Endothelial cell of umbilical vein (primary cell): ENCODE results near the gene CLIC1. TPM values are rescaled to one million over a fixed set of nuclear protein-coding genes. Genes with fewer than 3 reads are reported as not detected.

Source experiments
- BruUV-seq: library from RNA; stranded (reverse); fragments of 400-500 nt; replicated peaks from 2 replicates; lab custom pipeline; 2021; lab: Mats Ljungman, UMichigan
- CTCF ChIA-PET: fragments of 300-600, 350-600 bp; sonication (Branson Sonifier 250); formaldehyde crosslinking; loops from one replicate; lab custom pipeline; 2021; ENCODE audit warnings: antibody characterized with exemption, inconsistent platforms; lab: Charles Lee
- POLR2A ChIA-PET: fragments of 300-600, 350-600 bp; sonication (Branson Sonifier 250); formaldehyde crosslinking; loops from one replicate; lab custom pipeline; 2021; ENCODE audit warnings: antibody characterized with exemption, inconsistent platforms; lab: Charles Lee
- DNase-seq: peaks from one replicate; pipeline ENCODE4 v3.0.0-alpha.2; 2011; ENCODE audit warnings: low read depth, low spot score
- FAIRE-seq: peaks from 2 replicates; lab custom pipeline; 2011; peaks lifted over from hg19 to GRCh38; lab: Jason Lieb, UNC
- H2AFZ ChIP-seq: 2 replicates; pipeline ENCODE4 v1.6.0; 2012; ENCODE audit warnings: low read depth, low read length, control low read depth, inconsistent platforms
- H3K27ac ChIP-seq: 2 replicates; pipeline ENCODE4 v1.5.1; 2011; ENCODE audit warnings: low read depth, mild to moderate bottlenecking, control low read depth, low read length, moderate library complexity; ENCODE audit not compliant: insufficient read depth
- H3K27me3 ChIP-seq, 2 experiments: 2 replicates each; pipeline versions ENCODE4 v1.6.0 to v1.6.1; 2011; ENCODE audit warnings: low read length in 2 of 2, mixed read lengths in 1 of 2; ENCODE audit not compliant: control insufficient read depth in 2 of 2, insufficient read depth in 2 of 2
- H3K36me3 ChIP-seq, 2 experiments: 2 replicates in 1 of 2; 3 replicates in 1 of 2; pipeline ENCODE4 v1.5.1; 2011; ENCODE audit warnings: low read length in 2 of 2, mild to moderate bottlenecking in 1 of 2, moderate library complexity in 1 of 2; ENCODE audit not compliant: control insufficient read depth in 2 of 2, insufficient read depth in 2 of 2; ENCODE audit errors: extremely low read depth in 1 of 2
- H3K4me1 ChIP-seq: 3 replicates; pipeline ENCODE4 v1.5.1; 2011; ENCODE audit warnings: mild to moderate bottlenecking, low read length; ENCODE audit not compliant: control insufficient read depth, insufficient read depth; ENCODE audit errors: extremely low read depth
- H3K4me2 ChIP-seq: 2 replicates; pipeline ENCODE4 v1.6.1; 2011; ENCODE audit warnings: low read length, control low read depth, mixed read lengths; ENCODE audit not compliant: insufficient read depth
- H3K4me3 ChIP-seq, 3 experiments: fragments of 200-600 bp in 1 of 3; sonication (generic), shearing (Covaris generic) in 1 of 3; replicated peaks in 1 of 3; 2 replicates each; pipeline ENCODE4 v1.5.1; 2011 to 2016; ENCODE audit warnings: control low read depth in 3 of 3, low read length in 3 of 3, mild to moderate bottlenecking in 2 of 3, inconsistent platforms in 1 of 3, low read depth in 1 of 3, moderate library complexity in 1 of 3; ENCODE audit not compliant: insufficient read depth in 1 of 3
- H3K79me2 ChIP-seq: 2 replicates; pipeline ENCODE4 v1.6.0; 2012; ENCODE audit warnings: low read length, inconsistent platforms; ENCODE audit not compliant: control insufficient read depth, insufficient read depth
- H3K9ac ChIP-seq: replicated peaks from 2 replicates; pipeline ENCODE3; 2011; ENCODE audit warnings: low read length, control low read depth; ENCODE audit not compliant: insufficient read depth; ENCODE audit errors: extremely low read depth
- H3K9me1 ChIP-seq: replicated peaks from 3 replicates; pipeline ENCODE4 v1.6.0; 2011; ENCODE audit warnings: mild to moderate bottlenecking, low read length; ENCODE audit not compliant: control insufficient read depth, insufficient read depth; ENCODE audit errors: extremely low read depth
- H3K9me3 ChIP-seq: replicated peaks from 2 replicates; pipeline ENCODE4 v1.5.1; 2012; ENCODE audit warnings: low read length, inconsistent platforms; ENCODE audit not compliant: control insufficient read depth, insufficient read depth
- H4K20me1 ChIP-seq: replicated peaks from 2 replicates; pipeline ENCODE3; 2011; ENCODE audit warnings: mild to moderate bottlenecking, low read length; ENCODE audit not compliant: control insufficient read depth, insufficient read depth; ENCODE audit errors: extremely low read depth
- EZH2 ChIP-seq: IDR thresholded peaks from 2 replicates; pipeline ENCODE4 v1.6.1; 2012; ENCODE audit warnings: borderline replicate concordance, low read depth, mild to moderate bottlenecking, moderate library complexity, low read length, inconsistent platforms; ENCODE audit not compliant: severe bottlenecking
- FOS ChIP-seq: IDR thresholded peaks from 2 replicates; pipeline ENCODE4 v1.6.1; 2011; ENCODE audit warnings: mild to moderate bottlenecking, low read length, moderate library complexity, borderline replicate concordance; ENCODE audit not compliant: insufficient read depth
- GATA2 ChIP-seq: IDR thresholded peaks from 2 replicates; pipeline ENCODE4 v1.7.0; 2011; ENCODE audit warnings: low read depth, mild to moderate bottlenecking, moderate library complexity, mixed read lengths, low read length; ENCODE audit not compliant: insufficient read length, insufficient read depth
- JUN ChIP-seq: IDR thresholded peaks from 2 replicates; pipeline ENCODE4 v1.6.1; 2011; ENCODE audit warnings: borderline replicate concordance, low read depth; ENCODE audit not compliant: insufficient read length, insufficient read depth
- MYC ChIP-seq: IDR thresholded peaks from one replicate; pipeline ENCODE4 v1.6.1; 2011; ENCODE audit warnings: mild to moderate bottlenecking, low read depth, low read length
- POLR2A ChIP-seq: IDR thresholded peaks from 2 replicates; pipeline ENCODE4 v1.6.1; 2012; ENCODE audit warnings: low read depth, mild to moderate bottlenecking, control low read depth, low read length
- POLR2AphosphoS5 ChIP-seq: IDR thresholded peaks from 2 replicates; pipeline ENCODE4 v1.6.1; 2012; ENCODE audit warnings: low read depth, mild to moderate bottlenecking, control low read depth, low read length, moderate library complexity; ENCODE audit not compliant: insufficient read depth
- dilution Hi-C: fragments of 300-500 bp; cut with MboI; formaldehyde crosslinking; loops from one replicate; pipeline ENCODE4 v1.15.0; 2019; ENCODE audit warnings: low sequenced_read_pairs; ENCODE audit not compliant: extremely low pct_ligation_motif_present
- intact Hi-C: fragments of 100-400 bp; cut with micrococcal nuclease; formaldehyde crosslinking; loops from one replicate; pipeline ENCODE4 v1.10.0; 2022
- polyA plus RNA-seq, 4 experiments: library from polyadenylated mRNA; depleted of rRNA in 3 of 4; stranded (reverse) in 3 of 4; unstranded in 1 of 4; fragments of >200 nt; gene quantifications; 2 replicates each; pipeline versions ENCODE4 v1.2.1 to v1.2.3, GENCODE V29; 2011 to 2012; ENCODE audit warnings: missing spikeins in 1 of 4
- total RNA-seq: library from RNA; stranded (reverse); gene quantifications from 2 replicates; pipeline ENCODE4 v1.2.3, GENCODE V29; 2021
- TF ChIP-seq, protein P1 (sequence below), 2 donors: IDR thresholded peaks; 1 replicate in 1 of 2; 2 replicates in 1 of 2; pipeline ENCODE4 v1.5.1; 2011; ENCODE audit warnings: low read length in 2 of 2, mild to moderate bottlenecking in 2 of 2, moderate library complexity in 2 of 2, control low read depth in 1 of 2, inconsistent platforms in 1 of 2, low read depth in 1 of 2; ENCODE audit not compliant: insufficient read depth in 1 of 2; ENCODE audit errors: extremely low read depth in 1 of 2
- TF ChIP-seq, protein P2 (sequence below): IDR thresholded peaks from 2 replicates; pipeline ENCODE4 v1.6.1; 2011; ENCODE audit not compliant: insufficient read depth, insufficient read length

Gene CLIC1
- total and polyA plus RNA-seq, 2 donors (not counting 3 experiments of a cell fraction or from before 2014, with no cell fraction given) = 543 to 578 TPM

DNA sequence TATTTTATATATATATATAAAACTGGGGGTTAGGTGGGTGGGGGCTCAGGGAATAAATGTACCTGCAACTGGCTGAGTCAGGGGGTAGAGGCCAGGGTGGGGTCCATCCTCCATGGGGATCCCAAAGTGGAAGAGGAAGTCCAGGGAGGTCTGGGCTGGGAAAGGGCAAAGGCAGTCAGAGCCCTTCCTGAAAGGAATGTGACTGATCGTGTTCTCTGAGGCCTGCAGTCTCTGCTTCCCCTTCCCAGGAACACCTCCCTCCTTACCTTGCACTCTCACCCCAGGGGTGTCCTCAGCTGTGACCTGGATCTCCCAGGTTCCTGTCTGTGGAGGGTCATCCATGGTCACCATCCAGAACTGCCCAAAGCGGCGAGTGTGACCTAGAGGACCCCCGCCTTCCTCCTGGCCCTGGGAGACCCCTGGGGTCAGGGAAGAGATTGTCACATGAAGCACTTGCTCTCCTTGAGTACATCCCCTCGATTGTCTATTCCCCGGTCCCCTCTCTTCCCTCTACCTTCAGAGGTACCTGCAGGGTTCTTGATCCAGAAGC lies 30.8 kb upstream of the CLIC1 start:
- dilution Hi-C loops = no loop called here
- FAIRE-seq (no peak), DNase-seq (no peak)
- no peak overlapping the region for H2AFZ ChIP-seq
- no peaks in the 10 kb centered on the region for H3K27me3 ChIP-seq
- intact Hi-C loops = no loop called here
- H3K9me1 ChIP-seq = no peaks in the 10 kb centered on the region
- no peaks in the 10 kb centered on the region for H3K9me3 ChIP-seq
- TF ChIP-seq GATA2 = no peak
- TF ChIP-seq FOS = no peak
- TF ChIP-seq EZH2 = no peak
- no peak for TF ChIP-seq POLR2A
- no peak for TF ChIP-seq JUN
- TF ChIP-seq POLR2AphosphoS5 = no peak
- TF ChIP-seq, protein P1, sequence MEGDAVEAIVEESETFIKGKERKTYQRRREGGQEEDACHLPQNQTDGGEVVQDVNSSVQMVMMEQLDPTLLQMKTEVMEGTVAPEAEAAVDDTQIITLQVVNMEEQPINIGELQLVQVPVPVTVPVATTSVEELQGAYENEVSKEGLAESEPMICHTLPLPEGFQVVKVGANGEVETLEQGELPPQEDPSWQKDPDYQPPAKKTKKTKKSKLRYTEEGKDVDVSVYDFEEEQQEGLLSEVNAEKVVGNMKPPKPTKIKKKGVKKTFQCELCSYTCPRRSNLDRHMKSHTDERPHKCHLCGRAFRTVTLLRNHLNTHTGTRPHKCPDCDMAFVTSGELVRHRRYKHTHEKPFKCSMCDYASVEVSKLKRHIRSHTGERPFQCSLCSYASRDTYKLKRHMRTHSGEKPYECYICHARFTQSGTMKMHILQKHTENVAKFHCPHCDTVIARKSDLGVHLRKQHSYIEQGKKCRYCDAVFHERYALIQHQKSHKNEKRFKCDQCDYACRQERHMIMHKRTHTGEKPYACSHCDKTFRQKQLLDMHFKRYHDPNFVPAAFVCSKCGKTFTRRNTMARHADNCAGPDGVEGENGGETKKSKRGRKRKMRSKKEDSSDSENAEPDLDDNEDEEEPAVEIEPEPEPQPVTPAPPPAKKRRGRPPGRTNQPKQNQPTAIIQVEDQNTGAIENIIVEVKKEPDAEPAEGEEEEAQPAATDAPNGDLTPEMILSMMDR (IDR thresholded peaks at IDR 0.05; ENCODE audit: extremely low read depth in 1 of 2, insufficient read depth in 1 of 2, low read depth in 1 of 2, low read length in 2 of 2) = no peak
- no peak for TF ChIP-seq MYC
- TF ChIP-seq, protein P2, sequence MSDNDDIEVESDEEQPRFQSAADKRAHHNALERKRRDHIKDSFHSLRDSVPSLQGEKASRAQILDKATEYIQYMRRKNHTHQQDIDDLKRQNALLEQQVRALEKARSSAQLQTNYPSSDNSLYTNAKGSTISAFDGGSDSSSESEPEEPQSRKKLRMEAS = no peak
- ChIA-PET POLR2A (no interaction called here), CTCF (no interaction called here)
- H3K79me2 ChIP-seq = no peaks in the 10 kb centered on the region
- no peaks in the 10 kb centered on the region for H3K36me3 ChIP-seq
- H3K4me2 ChIP-seq = no peak overlapping the region
- no peaks in the 10 kb centered on the region for H3K4me1 ChIP-seq
- no peaks in the 10 kb centered on the region for H4K20me1 ChIP-seq
- no peak overlapping the region for H3K9ac ChIP-seq
- H3K4me3 ChIP-seq = no peak overlapping the region
- no TSS peak for BruUV-seq
- no peak overlapping the region for H3K27ac ChIP-seq
